ENCODE measurements around the gene DBX2. TPM values are rescaled to one million over a fixed set of nuclear protein-coding genes. Genes with fewer than 3 reads are reported as not detected.
A peak's percentile ranks its signal among the peaks of the same experiment; 100 is the strongest.
"Not testable (repeated sequence)": the region's sequence is repeated elsewhere in the genome, so short reads cannot be mapped to it uniquely, and the experiment has no call there.

The DBX2 gene
- under 1 TPM; 0.19 to 0.93 TPM for total RNA-seq
- long read RNA-seq, donor 1, result 0 reads
- long read RNA-seq, donor 2, result 0 reads

DNA sequence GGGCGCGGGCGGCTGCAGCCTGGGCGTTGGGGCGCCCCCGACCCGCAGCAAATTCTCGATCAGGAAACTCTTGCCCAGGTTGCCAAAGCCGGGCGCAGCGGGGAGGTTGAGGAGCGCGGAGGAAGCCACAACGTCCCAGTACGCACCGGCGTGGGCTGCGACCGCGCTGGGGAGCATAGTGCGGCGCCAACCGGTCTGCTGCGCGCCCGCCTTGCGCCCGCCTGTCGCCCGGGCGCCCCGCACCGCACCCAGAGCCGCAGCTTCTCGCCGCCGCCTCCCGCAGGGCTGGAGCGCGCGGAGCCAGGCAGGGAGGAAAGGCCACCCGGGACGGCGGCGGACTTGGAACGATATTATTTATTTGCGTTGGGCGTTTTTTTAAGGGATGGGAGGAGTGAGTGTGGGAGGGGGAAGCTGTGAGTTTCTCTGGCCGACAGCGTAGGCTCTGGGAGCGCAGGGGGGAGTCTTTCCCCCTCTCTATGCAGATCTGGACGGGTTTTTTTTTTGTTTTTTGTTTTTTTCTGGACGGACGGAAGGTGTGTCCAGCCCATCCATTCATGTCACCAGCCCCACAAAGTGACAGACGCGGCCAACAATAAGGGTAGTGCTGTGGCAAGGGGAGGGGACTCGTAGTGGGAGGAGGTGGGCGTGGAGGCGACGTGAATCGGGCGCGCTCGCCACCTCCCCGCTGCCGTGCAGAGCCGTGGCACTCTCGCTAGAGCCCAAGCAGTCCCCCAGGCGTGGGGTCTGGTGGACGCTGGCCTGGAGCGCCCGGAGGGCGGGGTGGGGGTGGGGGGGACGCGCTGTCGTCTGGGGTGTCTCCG is at the start of gene DBX2:
Gene DBX2, minus strand, starts transcription at position 349 of the 821 bp plus-strand sequence. Its CDS starts 172 bp downstream, at position 177.
- DNase-seq (ENCODE audit: low spot score), result peak; percentile 71
- intact Hi-C loops (cut with DNase I), result no loop called here

DNA sequence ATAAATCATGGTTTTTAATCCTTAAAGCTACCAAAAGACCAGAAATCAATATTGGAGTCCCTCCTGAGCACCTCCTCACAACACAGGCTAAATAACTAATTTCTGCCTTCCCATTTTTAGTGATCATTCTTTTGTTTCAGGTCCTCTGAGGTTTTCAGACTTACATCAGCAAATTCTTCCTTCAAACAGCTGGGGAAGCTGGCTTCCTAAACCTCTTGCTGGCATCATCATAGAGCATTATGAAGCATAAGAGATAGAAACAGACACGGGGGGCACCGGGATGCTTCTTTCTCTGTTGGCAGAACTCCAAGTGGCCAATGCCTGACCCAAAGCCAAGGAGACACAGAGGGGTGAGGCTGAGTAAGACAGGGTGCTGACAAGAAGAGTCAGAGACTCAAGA is 47.9 kb upstream of the DBX2 start:
- intact Hi-C loops (cut with DNase I), result no loop called here
- no peak for DNase-seq (ENCODE audit: low spot score)

DNA sequence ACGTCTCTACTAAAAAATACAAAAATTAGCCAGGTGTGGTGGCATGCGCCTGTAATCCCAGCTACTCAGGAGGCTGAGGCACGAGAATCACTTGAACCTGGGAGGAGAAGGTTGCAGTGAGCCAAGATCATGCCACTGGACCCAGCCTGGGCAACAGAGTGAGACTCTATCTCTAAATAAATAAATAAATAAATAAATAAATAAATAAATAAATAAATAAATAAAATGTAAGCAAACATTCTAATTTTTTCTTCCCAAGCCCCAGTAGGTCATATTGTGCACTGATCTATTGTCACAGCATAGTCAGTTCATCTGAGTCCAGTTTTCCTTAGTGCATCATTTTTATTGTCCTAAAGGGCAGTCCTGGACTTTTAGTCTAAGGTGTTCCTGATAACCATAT is 44.5 kb upstream of the DBX2 start:
- DNase-seq (ENCODE audit: low spot score); intact Hi-C loops (cut with DNase I): not testable (repeated sequence)

GRCh38 chr12:45093051-45093450 is 42.2 kb upstream of the DBX2 start:
- intact Hi-C loops (cut with DNase I), result no loop called here
- DNase-seq (ENCODE audit: low spot score), result no peak

- intact Hi-C loops (cut with DNase I), result no loop called here
Measured at GRCh38 chr12:45089411-45090075, 38.6 kb upstream of the DBX2 start.

DNA sequence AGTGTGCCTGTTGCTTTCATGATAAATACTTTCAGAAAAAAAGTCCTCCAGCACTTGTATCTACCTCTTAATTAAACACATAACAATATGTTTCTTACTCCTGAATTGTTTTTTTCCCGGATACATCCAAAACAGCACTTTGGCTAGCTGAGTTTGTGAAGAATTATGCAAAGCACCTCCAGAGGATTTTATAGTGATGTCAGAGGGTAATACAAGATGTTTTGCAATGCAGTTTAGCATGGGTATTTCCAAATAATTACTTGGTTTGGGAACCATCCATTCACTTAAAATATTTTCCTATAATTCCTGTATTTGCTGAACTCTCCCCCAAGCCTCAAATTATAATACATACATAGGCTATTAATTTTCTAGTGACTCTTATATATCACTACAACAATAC is 37.7 kb upstream of the DBX2 start:
- intact Hi-C loops (cut with DNase I), result no loop called here

More at GRCh38 chr12:45089411-45090075, 38.6 kb upstream of the DBX2 start:
- no peak for DNase-seq (ENCODE audit: low spot score)

GRCh38 chr12:45084248-45084647 is 33.3 kb upstream of the DBX2 start:
- intact Hi-C loops (cut with DNase I); DNase-seq (ENCODE audit: low spot score): not testable (repeated sequence)

More for the DNA sequence above, 37.7 kb upstream of the DBX2 start:
- DNase-seq (ENCODE audit: low spot score), result no peak

- DNase-seq (ENCODE audit: low spot score), result no peak
- intact Hi-C loops (cut with DNase I), result no loop called here
Measured at GRCh38 chr12:45077251-45077650, 26.4 kb upstream of the DBX2 start.

DNA sequence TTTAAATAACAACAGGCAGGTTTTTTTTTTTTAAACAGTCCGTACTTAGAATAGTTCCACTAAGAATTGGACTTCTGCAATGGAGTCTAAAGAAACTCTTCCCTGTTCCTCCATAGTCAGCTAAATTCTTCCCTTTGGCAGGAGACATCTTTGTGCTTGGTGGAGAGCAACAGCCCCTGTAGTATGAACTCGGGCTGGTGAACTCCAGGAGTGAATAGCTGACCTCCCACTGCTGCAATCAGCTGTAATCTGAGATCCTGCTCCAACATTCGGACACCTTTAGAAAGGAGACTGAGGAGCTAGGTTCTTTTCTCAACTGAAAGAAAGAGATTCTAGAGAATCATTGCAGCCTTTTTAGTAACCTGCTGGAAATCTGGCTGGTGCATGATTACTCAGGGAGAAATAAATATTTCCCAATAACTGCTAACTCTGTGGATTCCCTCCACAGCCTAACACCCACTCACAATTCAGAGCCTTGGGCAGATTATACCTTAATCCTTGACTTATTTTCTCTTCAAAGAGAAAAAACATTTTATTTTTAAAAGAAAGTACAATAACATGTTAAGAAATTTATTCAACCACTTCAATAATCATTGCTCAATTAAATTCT is 25.6 kb upstream of the DBX2 start:
- DNase-seq (ENCODE audit: low spot score), result no peak
- intact Hi-C loops (cut with DNase I), result no loop called here

GRCh38 chr12:45075587-45076282 is 24.8 kb upstream of the DBX2 start:
- intact Hi-C loops (cut with DNase I), result no loop called here
- DNase-seq (ENCODE audit: low spot score), result no peak

- intact Hi-C loops (cut with DNase I), result no loop called here
- DNase-seq (ENCODE audit: low spot score), result no peak
Measured at GRCh38 chr12:45065125-45065626, 14.3 kb upstream of the DBX2 start.

DNA sequence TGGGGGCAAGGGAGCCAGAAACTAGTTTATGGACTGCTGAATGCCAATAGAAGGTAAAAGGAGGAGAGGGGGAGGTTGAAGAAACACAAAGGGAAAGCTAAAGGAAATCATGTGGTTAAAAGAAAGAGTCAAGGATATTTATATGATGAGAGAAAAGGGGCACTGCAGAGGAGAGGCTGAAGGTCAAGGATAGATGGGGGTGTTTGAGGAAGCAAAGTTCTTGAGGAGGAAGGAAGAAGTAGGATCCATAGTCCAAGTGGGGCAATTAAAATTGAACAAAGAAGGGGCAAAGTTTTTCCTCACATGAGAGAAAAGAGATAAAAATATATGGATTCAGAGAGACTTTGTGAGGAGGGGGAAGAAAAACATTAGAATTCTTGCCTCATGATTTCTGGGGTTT is 10.1 kb upstream of the DBX2 start:
- no peak for DNase-seq (ENCODE audit: low spot score)
- intact Hi-C loops (cut with DNase I), result no loop called here

GRCh38 chr12:45051572-45052125 is 750 bp upstream of the DBX2 start:
- DNase-seq (ENCODE audit: low spot score), result no peak

GRCh38 chr12:45049912-45050750 is 768 bp downstream of the DBX2 start:
- intact Hi-C loops (cut with DNase I), result no loop called here
- peak; percentile 76 for DNase-seq (ENCODE audit: low spot score)

More at GRCh38 chr12:45051572-45052125, 750 bp upstream of the DBX2 start:
- intact Hi-C loops (cut with DNase I), result no loop called here

GRCh38 chr12:45042599-45042998 is 8.3 kb downstream of the DBX2 start:
- intact Hi-C loops (cut with DNase I), result no loop called here
- DNase-seq (ENCODE audit: low spot score), result no peak

DNA sequence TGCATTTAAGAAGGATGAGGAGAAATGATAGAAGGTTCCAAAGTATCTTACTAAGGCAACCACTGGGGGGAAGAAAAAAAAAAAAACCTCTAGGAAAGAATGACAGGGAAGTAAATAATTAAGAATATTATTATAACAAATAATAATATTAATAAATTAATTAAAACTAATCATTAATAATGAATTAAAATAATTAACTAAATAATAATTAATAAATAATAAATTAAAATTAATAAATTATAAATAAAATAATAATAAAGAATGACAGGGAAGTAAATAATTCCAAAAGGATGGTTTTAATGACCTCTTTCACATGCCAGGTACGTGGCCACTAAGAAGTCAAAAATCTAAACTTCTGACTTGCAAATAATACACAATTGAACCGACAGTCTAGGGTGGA is 9.9 kb downstream of the DBX2 start:
- intact Hi-C loops (cut with DNase I), result no loop called here
- no peak for DNase-seq (ENCODE audit: low spot score)

DNA sequence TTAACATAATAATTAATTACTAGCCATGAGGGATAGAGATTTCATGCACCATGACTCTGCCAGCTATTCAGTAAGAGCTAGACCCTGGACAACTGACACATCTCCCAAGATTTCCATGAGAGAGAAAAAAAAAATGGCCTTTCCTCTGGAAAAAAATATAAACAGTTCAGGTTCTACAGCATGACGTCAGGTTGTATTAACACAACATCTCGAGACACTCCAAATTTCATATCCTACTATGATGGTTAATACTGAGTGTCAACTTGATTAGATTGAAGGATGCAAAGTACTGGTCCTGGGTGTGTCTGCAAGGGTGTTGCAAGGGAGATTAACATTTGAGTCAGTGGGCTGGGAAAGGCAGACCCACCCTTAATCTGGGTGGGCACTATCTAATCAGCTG is 11.1 kb downstream of the DBX2 start:
- DNase-seq (ENCODE audit: low spot score), result no peak
- intact Hi-C loops (cut with DNase I), result no loop called here

DNA sequence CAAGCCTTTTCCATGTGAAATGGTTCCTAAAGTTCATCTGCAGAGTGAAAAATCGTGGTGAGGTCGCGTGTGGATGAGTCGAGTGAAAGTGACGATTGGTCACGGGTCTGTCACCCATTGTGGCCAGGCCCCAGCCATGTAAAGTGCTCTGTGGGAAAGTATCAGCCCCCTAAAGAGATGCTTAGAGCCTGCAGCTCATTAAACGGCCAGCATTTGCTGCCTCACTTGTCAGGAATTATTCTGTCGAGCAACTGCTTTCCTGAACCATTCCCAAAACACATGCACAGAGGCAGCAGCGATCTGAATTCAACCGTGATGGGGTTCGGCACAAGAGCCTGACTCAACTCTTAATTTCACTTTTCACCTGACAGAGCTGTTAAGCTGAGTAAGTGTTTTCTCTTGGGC is 16.0 kb downstream of the DBX2 start:
- intact Hi-C loops (cut with DNase I), result no loop called here

More for the DNA sequence above, 16.0 kb downstream of the DBX2 start:
- no peak for DNase-seq (ENCODE audit: low spot score)

Measured in posterior vena cava (tissue), 2 donors.